Measurements from ENCODE around the gene SLC22A2. TPM values are rescaled to one million over a fixed set of nuclear protein-coding genes. Genes with fewer than 3 reads are reported as not detected.

Gene SLC22A2
- total and polyA plus RNA-seq, 4 donors: not detected

GRCh38 chr6:160253292-160253691, 5.3 kb downstream of the SLC22A2 start:
- H3K9me3 ChIP-seq (ENCODE audit: control insufficient read depth in 4 of 4, low read length in 3 of 4): no peaks in the 10 kb centered on the region
- H3K36me3 ChIP-seq (ENCODE audit: control insufficient read depth in 4 of 4, insufficient read depth in 3 of 4, low read depth in 1 of 4, low read length in 3 of 4): no peaks in the 10 kb centered on the region
- TF ChIP-seq NR2F2 (IDR thresholded peaks at IDR 0.05): no peak
- no peak for TF ChIP-seq SP1 (IDR thresholded peaks at IDR 0.05)
- TF ChIP-seq MAX (IDR thresholded peaks at IDR 0.05): no peak
- no peak for TF ChIP-seq RAD21 (IDR thresholded peaks at IDR 0.05)
- no peak for TF ChIP-seq ATF3 (IDR thresholded peaks at IDR 0.05)
- no peak for TF ChIP-seq TAF1 (conservative IDR thresholded peaks at IDR 0.05)
- TF ChIP-seq JUND (IDR thresholded peaks at IDR 0.05): no peak
- TF ChIP-seq, protein P1, sequence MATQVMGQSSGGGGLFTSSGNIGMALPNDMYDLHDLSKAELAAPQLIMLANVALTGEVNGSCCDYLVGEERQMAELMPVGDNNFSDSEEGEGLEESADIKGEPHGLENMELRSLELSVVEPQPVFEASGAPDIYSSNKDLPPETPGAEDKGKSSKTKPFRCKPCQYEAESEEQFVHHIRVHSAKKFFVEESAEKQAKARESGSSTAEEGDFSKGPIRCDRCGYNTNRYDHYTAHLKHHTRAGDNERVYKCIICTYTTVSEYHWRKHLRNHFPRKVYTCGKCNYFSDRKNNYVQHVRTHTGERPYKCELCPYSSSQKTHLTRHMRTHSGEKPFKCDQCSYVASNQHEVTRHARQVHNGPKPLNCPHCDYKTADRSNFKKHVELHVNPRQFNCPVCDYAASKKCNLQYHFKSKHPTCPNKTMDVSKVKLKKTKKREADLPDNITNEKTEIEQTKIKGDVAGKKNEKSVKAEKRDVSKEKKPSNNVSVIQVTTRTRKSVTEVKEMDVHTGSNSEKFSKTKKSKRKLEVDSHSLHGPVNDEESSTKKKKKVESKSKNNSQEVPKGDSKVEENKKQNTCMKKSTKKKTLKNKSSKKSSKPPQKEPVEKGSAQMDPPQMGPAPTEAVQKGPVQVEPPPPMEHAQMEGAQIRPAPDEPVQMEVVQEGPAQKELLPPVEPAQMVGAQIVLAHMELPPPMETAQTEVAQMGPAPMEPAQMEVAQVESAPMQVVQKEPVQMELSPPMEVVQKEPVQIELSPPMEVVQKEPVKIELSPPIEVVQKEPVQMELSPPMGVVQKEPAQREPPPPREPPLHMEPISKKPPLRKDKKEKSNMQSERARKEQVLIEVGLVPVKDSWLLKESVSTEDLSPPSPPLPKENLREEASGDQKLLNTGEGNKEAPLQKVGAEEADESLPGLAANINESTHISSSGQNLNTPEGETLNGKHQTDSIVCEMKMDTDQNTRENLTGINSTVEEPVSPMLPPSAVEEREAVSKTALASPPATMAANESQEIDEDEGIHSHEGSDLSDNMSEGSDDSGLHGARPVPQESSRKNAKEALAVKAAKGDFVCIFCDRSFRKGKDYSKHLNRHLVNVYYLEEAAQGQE (IDR thresholded peaks at IDR 0.05): no peak
- TF ChIP-seq CTCF (IDR thresholded peaks at IDR 0.05; ENCODE audit: low read depth, low read length, missing input control): no peak
- TF ChIP-seq, protein P2, sequence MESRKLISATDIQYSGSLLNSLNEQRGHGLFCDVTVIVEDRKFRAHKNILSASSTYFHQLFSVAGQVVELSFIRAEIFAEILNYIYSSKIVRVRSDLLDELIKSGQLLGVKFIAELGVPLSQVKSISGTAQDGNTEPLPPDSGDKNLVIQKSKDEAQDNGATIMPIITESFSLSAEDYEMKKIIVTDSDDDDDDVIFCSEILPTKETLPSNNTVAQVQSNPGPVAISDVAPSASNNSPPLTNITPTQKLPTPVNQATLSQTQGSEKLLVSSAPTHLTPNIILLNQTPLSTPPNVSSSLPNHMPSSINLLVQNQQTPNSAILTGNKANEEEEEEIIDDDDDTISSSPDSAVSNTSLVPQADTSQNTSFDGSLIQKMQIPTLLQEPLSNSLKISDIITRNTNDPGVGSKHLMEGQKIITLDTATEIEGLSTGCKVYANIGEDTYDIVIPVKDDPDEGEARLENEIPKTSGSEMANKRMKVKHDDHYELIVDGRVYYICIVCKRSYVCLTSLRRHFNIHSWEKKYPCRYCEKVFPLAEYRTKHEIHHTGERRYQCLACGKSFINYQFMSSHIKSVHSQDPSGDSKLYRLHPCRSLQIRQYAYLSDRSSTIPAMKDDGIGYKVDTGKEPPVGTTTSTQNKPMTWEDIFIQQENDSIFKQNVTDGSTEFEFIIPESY (IDR thresholded peaks at IDR 0.05): no peak
- TF ChIP-seq FOXA1 (IDR thresholded peaks at IDR 0.05): no peak
- TF ChIP-seq FOXA2 (IDR thresholded peaks at IDR 0.05): no peak
- TF ChIP-seq HNF4A (conservative IDR thresholded peaks at IDR 0.05): no peak
- no peak for TF ChIP-seq HNF4G (IDR thresholded peaks at IDR 0.05)
- no peak for TF ChIP-seq YY1 (IDR thresholded peaks at IDR 0.05)
- no peak for TF ChIP-seq GABPA (IDR thresholded peaks at IDR 0.05 in 1 of 2, conservative IDR thresholded peaks at IDR 0.05 in 1 of 2)
- TF ChIP-seq RXRA (IDR thresholded peaks at IDR 0.05): no peak
- TF ChIP-seq EGR1 (IDR thresholded peaks at IDR 0.05; ENCODE audit: low read depth in 2 of 2): no peak
- DNase-seq (ENCODE audit: low spot score): no peak
- no peak overlapping the region for H3K9ac ChIP-seq (ENCODE audit: low read depth in 1 of 2, low read length in 2 of 2)
- no peak overlapping the region for H3K4me3 ChIP-seq (ENCODE audit: low read depth in 1 of 3, low read length in 3 of 3)
- peak overlapping the region; percentile 10 to 43 for H3K27ac ChIP-seq (ENCODE audit: low read depth in 1 of 2, low read length in 2 of 2)
- WGBS: 42% methylated on average over 3 of the region's 3 CpGs
- H3K27me3 ChIP-seq (ENCODE audit: control insufficient read depth in 4 of 4, insufficient read depth in 4 of 4, low read length in 3 of 4): no peaks in the 10 kb centered on the region
- peaks cover 0 to 18% (median 14%) of the 10 kb centered on the region in 4 donors for H3K4me1 ChIP-seq (ENCODE audit: control insufficient read depth in 4 of 4, insufficient read depth in 4 of 4, low read length in 3 of 4)

Data from liver (tissue), 9 donors.